HG02623 (cell line): ENCODE results near the gene EMILIN2.

Experiments used
- ATAC-seq: cut with Tn5 transposase; IDR thresholded peaks from one replicate; pipeline ENCODE4 v1.9.1; 2021; ENCODE audit warnings: moderate library complexity; ENCODE audit not compliant: unreplicated experiment

Gene EMILIN2

GRCh38 chr18:2872095-2872494, 25.3 kb downstream of the EMILIN2 start:
- no peak for ATAC-seq

GRCh38 chr18:2874765-2875164, 28.0 kb downstream of the EMILIN2 start:
- ATAC-seq, result no peak

GRCh38 chr18:2878656-2879330, 32.0 kb downstream of the EMILIN2 start:
- ATAC-seq, result no peak

- no peak for ATAC-seq
Observed at GRCh38 chr18:2879889-2880288, 33.1 kb downstream of the EMILIN2 start.

GRCh38 chr18:2880473-2880872, 33.7 kb downstream of the EMILIN2 start:
- no peak for ATAC-seq

GRCh38 chr18:2881088-2881839, 34.5 kb downstream of the EMILIN2 start:
- ATAC-seq, result no peak

- no peak for ATAC-seq
Observed at GRCh38 chr18:2881840-2882195, 35.0 kb downstream of the EMILIN2 start.

GRCh38 chr18:2882201-2882600, 35.4 kb downstream of the EMILIN2 start:
- ATAC-seq, result no peak

GRCh38 chr18:2883076-2883735, 36.4 kb downstream of the EMILIN2 start:
- ATAC-seq, result peak; percentile 66

- ATAC-seq, result no peak
Observed at GRCh38 chr18:2884706-2885285, 38.0 kb downstream of the EMILIN2 start.

- no peak for ATAC-seq
Observed at GRCh38 chr18:2887470-2887869, 40.7 kb downstream of the EMILIN2 start.

- ATAC-seq, result no peak
Observed at GRCh38 chr18:2889761-2890192, 43.0 kb downstream of the EMILIN2 start.

- no peak for ATAC-seq
Observed at GRCh38 chr18:2890606-2891005, 43.8 kb downstream of the EMILIN2 start.

- no peak for ATAC-seq
Observed at GRCh38 chr18:2891526-2892431, 45.0 kb downstream of the EMILIN2 start.

GRCh38 chr18:2893056-2893455, 46.2 kb downstream of the EMILIN2 start:
- ATAC-seq, result no peak

- ATAC-seq, result no peak
Observed at GRCh38 chr18:2893676-2894075, 46.9 kb downstream of the EMILIN2 start.

GRCh38 chr18:2894131-2894840, 47.5 kb downstream of the EMILIN2 start:
- no peak for ATAC-seq

- ATAC-seq, result no peak
Observed at GRCh38 chr18:2894841-2895370, 48.1 kb downstream of the EMILIN2 start.

GRCh38 chr18:2895391-2895790, 48.6 kb downstream of the EMILIN2 start:
- no peak for ATAC-seq

- ATAC-seq, result no peak
Observed at GRCh38 chr18:2896990-2897389, 50.2 kb downstream of the EMILIN2 start.
